A549 (cell line): ENCODE data around the gene CCNL1. TPM values are rescaled to one million over a fixed set of nuclear protein-coding genes. Genes with fewer than 3 reads are reported as not detected.

Source experiments
- ATAC-seq, 2 experiments: fragments of 200-7000 bp in 1 of 2; fragments of >200 bp in 1 of 2; cut with Nextera tagmentation in 1 of 2; cut with Tn5 transposase in 1 of 2; 3 replicates each; pipeline versions ENCODE4 v1.8.0 to v1.9.1; 2018 to 2020; ENCODE audit warnings: mild to moderate bottlenecking in 1 of 2, moderate library complexity in 1 of 2
- CTCF ChIA-PET: fragments of 300-600 bp; sonication (Branson Sonifier 250); formaldehyde crosslinking; extraction: SDS; loops from one replicate; lab custom pipeline; 2021; ENCODE audit warnings: antibody characterized with exemption, inconsistent platforms; lab: Yijun Ruan, JAX
- POLR2A ChIA-PET: fragments of 350-600 bp; formaldehyde crosslinking; extraction: SDS; loops from one replicate; lab custom pipeline; 2021; ENCODE audit warnings: antibody characterized with exemption, inconsistent platforms; lab: Yijun Ruan, JAX
- DNase-seq, 2 experiments: peaks; one replicate each; pipeline versions ENCODE4 v3.0.0 to v3.0.0-alpha.2; 2011 to 2016; ENCODE audit warnings: low read depth in 1 of 2, low spot score in 1 of 2
- FAIRE-seq: peaks from 2 replicates; lab custom pipeline; 2011; peaks lifted over from hg19 to GRCh38; lab: Jason Lieb, UNC
- H3K27ac ChIP-seq, 2 experiments: fragments of >200 bp; sonication (Bioruptor Twin); formaldehyde crosslinking; 3 replicates each; pipeline ENCODE4 v1.5.1; 2016 to 2017
- H3K4me1 ChIP-seq: fragments of >200 bp; sonication (Bioruptor Twin); formaldehyde crosslinking; 3 replicates; pipeline ENCODE4 v1.6.1; 2016
- H3K4me2 ChIP-seq: fragments of >200 bp; sonication (Bioruptor Twin); formaldehyde crosslinking; 3 replicates; pipeline ENCODE4 v1.6.1; 2016
- H3K4me3 ChIP-seq: fragments of >200 bp; sonication (Bioruptor Twin); formaldehyde crosslinking; 3 replicates; pipeline ENCODE4 v1.5.1; 2016
- H3K9me3 ChIP-seq: fragments of >200 bp; sonication (Bioruptor Twin); formaldehyde crosslinking; 3 replicates; pipeline ENCODE4 v1.6.1; 2016
- BCL3 ChIP-seq: fragments of >200 bp; sonication (Bioruptor Twin); formaldehyde crosslinking; IDR thresholded peaks from 3 replicates; pipeline ENCODE4 v1.6.1; 2016
- CBX8 ChIP-seq: fragments of 200-600 bp; sonication (generic); IDR thresholded peaks from 2 replicates; pipeline ENCODE4 v1.6.1; 2016
- ELK1 ChIP-seq: fragments of 150-350 bp; IDR thresholded peaks from 2 replicates; pipeline ENCODE4 v1.6.1; 2014; ENCODE audit warnings: low read depth, mild to moderate bottlenecking, low read length
- EP300 ChIP-seq, 2 experiments: fragments of >200 bp; sonication (Bioruptor Twin); formaldehyde crosslinking; IDR thresholded peaks; 2 replicates in 1 of 2; 3 replicates in 1 of 2; pipeline ENCODE4 v1.6.1; 2016 to 2017
- ESRRA ChIP-seq: fragments of 150-350 bp; IDR thresholded peaks from 2 replicates; pipeline ENCODE4 v1.6.1; 2014; ENCODE audit warnings: mild to moderate bottlenecking, low read length, borderline replicate concordance
- HDAC2 ChIP-seq: fragments of 200-600 bp; sonication (generic); IDR thresholded peaks from 2 replicates; pipeline ENCODE4 v1.6.1; 2016
- HEYL ChIP-seq: fragments of 250-450 bp; sonication (Bioruptor Pico); IDR thresholded peaks from 2 replicates; pipeline ENCODE4 v1.8.0; 2021; ENCODE audit warnings: mild to moderate bottlenecking, moderate library complexity
- HOXA7 ChIP-seq: fragments of 250-450 bp; sonication (Bioruptor Pico); IDR thresholded peaks from 2 replicates; pipeline ENCODE4 v1.5.0; 2020; ENCODE audit warnings: mild to moderate bottlenecking, moderate library complexity
- KDM5A ChIP-seq: fragments of 200-600 bp; sonication (generic); IDR thresholded peaks from 2 replicates; pipeline ENCODE4 v1.6.1; 2016; ENCODE audit warnings: antibody characterized with exemption, mild to moderate bottlenecking
- NFE2L2 ChIP-seq: fragments of 150-350 bp; conservative IDR thresholded peaks from 2 replicates; pipeline ENCODE4 v1.6.1; 2014; ENCODE audit warnings: low read length
- POLR2AphosphoS2 ChIP-seq: conservative IDR thresholded peaks from 2 replicates; pipeline ENCODE4 v1.6.1; 2012; ENCODE audit warnings: low read length, improper control_type of control experiment, inconsistent platforms
- RARB ChIP-seq: fragments of 250-450 bp; sonication (Bioruptor Pico); IDR thresholded peaks from 2 replicates; pipeline ENCODE4 v1.8.0; 2021; ENCODE audit warnings: mild to moderate bottlenecking, moderate library complexity
- REST ChIP-seq: fragments of 200-600 bp; sonication (generic); IDR thresholded peaks from 2 replicates; pipeline ENCODE4 v1.6.1; 2016; ENCODE audit warnings: antibody characterized with exemption, mild to moderate bottlenecking, moderate library complexity
- RFX5 ChIP-seq: fragments of 450-650 bp; IDR thresholded peaks from 2 replicates; pipeline ENCODE4 v1.7.1; 2014; ENCODE audit warnings: antibody characterized with exemption, mild to moderate bottlenecking, moderate library complexity
- RNF2 ChIP-seq: fragments of 200-600 bp; sonication (generic); IDR thresholded peaks from 2 replicates; pipeline ENCODE4 v1.6.1; 2016; ENCODE audit warnings: low read depth, mild to moderate bottlenecking, antibody characterized with exemption, moderate library complexity, borderline replicate concordance
- TP53 ChIP-seq: fragments of 250-450 bp; sonication (Bioruptor Pico); IDR thresholded peaks from 2 replicates; pipeline ENCODE4 v1.5.0; 2021; ENCODE audit warnings: mild to moderate bottlenecking, moderate library complexity
- ZC3H11A ChIP-seq: fragments of 450-650 bp; IDR thresholded peaks from 2 replicates; pipeline ENCODE4 v1.6.1; 2014; ENCODE audit warnings: antibody characterized with exemption, mild to moderate bottlenecking
- ZFP36 ChIP-seq: fragments of 450-650 bp; IDR thresholded peaks from 2 replicates; pipeline ENCODE4 v1.6.1; 2014; ENCODE audit warnings: borderline replicate concordance; ENCODE audit not compliant: partially characterized antibody
- WGBS: methylation state at CpG from one replicate; pipeline ENCODE4 v1.1.6; 2017; ENCODE audit errors: missing lambda C conversion rate; 5-methylcytosine and 5-hydroxymethylcytosine counted together
- polyA plus RNA-seq, 4 experiments: library from polyadenylated mRNA; depleted of rRNA in 3 of 4; stranded (reverse); fragments of >200 nt; fragmentation: RNase III in 1 of 4; extraction: RNeasy Plus Mini Kit Qiagen cat#74134 plus additional on column Dnase treatment in 1 of 4; gene quantifications; 2 replicates in 3 of 4; 3 replicates in 1 of 4; pipeline ENCODE4 v1.2.3, GENCODE V29; 2011 to 2017
- TF ChIP-seq, protein P1 (sequence below): IDR thresholded peaks from 2 replicates; pipeline ENCODE4 v1.6.1; 2012
- TF ChIP-seq, protein P2 (sequence below): fragments of >200 bp; sonication (Bioruptor Twin); formaldehyde crosslinking; IDR thresholded peaks from 3 replicates; pipeline ENCODE4 v1.5.1; 2016

The CCNL1 gene
- polyA plus RNA-seq, 2 of the 4 experiments (the other 2 are of a cell fraction): 45.1 to 170 TPM

- Histone ChIP-seq H3K4me2 (no peak overlapping the region), H3K27ac (no peak overlapping the region), H3K9me3 (peaks cover 9% of the 10 kb centered on the region; the same call in 2 of the 3 replicates), H3K4me1 (no peaks in the 10 kb centered on the region), H3K4me3 (no peak overlapping the region)
- TF ChIP-seq HDAC2 (no peak), RNF2 (no peak), CBX8 (no peak), ZC3H11A (no peak), RARB (CRISPR knock-in tag) (no peak), REST (no peak), HEYL (CRISPR knock-in tag) (no peak), RFX5 (no peak), ZFP36 (no peak), ELK1 (no peak), POLR2AphosphoS2 (no peak), NFE2L2 (no peak), HOXA7 (no peak), ESRRA (no peak), TP53 (CRISPR knock-in tag) (no peak), BCL3 (no peak), EP300 (IDR thresholded peaks at IDR 0.05) (no peak), KDM5A (no peak)
- TF ChIP-seq, protein P1, sequence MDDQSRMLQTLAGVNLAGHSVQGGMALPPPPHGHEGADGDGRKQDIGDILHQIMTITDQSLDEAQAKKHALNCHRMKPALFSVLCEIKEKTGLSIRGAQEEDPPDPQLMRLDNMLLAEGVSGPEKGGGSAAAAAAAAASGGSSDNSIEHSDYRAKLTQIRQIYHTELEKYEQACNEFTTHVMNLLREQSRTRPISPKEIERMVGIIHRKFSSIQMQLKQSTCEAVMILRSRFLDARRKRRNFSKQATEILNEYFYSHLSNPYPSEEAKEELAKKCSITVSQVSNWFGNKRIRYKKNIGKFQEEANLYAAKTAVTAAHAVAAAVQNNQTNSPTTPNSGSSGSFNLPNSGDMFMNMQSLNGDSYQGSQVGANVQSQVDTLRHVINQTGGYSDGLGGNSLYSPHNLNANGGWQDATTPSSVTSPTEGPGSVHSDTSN: no peak
- TF ChIP-seq, protein P2, sequence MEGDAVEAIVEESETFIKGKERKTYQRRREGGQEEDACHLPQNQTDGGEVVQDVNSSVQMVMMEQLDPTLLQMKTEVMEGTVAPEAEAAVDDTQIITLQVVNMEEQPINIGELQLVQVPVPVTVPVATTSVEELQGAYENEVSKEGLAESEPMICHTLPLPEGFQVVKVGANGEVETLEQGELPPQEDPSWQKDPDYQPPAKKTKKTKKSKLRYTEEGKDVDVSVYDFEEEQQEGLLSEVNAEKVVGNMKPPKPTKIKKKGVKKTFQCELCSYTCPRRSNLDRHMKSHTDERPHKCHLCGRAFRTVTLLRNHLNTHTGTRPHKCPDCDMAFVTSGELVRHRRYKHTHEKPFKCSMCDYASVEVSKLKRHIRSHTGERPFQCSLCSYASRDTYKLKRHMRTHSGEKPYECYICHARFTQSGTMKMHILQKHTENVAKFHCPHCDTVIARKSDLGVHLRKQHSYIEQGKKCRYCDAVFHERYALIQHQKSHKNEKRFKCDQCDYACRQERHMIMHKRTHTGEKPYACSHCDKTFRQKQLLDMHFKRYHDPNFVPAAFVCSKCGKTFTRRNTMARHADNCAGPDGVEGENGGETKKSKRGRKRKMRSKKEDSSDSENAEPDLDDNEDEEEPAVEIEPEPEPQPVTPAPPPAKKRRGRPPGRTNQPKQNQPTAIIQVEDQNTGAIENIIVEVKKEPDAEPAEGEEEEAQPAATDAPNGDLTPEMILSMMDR: no peak
- no peak for DNase-seq
- no peak for FAIRE-seq
- POLR2A ChIA-PET: no interaction called here
- WGBS: 55% methylated on average over 3 of the region's 3 CpGs
- CTCF ChIA-PET: interaction anchor here (1.0 to 13.4 kb wide), 5 partner anchors 43 to 343 kb away, joined by 3 to 188 read pairs (median 4); no protein-coding TSS in a partner anchor
- ATAC-seq: no peak
Measured at GRCh38 chr3:157199841-157200240, 39.9 kb upstream of the CCNL1 start.
